NCI-H460 (cell line): ENCODE measurements around the gene SRSF12. TPM values are rescaled to one million over a fixed set of nuclear protein-coding genes. Genes with fewer than 3 reads are reported as not detected.
"Not testable (repeated sequence)": the region's sequence is repeated elsewhere in the genome, so short reads cannot be mapped to it uniquely, and the experiment has no call there.

Source experiments
- DNase-seq: peaks from one replicate; pipeline ENCODE4 v3.0.0-alpha.2; 2016; ENCODE audit warnings: low read depth; ENCODE audit errors: extremely low read depth
- total RNA-seq: library from RNA; depleted of rRNA; stranded (reverse); fragments of >200 nt; shearing (Covaris generic); gene quantifications from 2 replicates; pipeline ENCODE4 v1.2.3, GENCODE V29; 2014

The SRSF12 gene
- total RNA-seq, 1 experiment from 2014 or later = 0.37 TPM

GRCh38 chr6:89079511-89080234, 38.2 kb downstream of the SRSF12 start:
- DNase-seq = peak; percentile 30

GRCh38 chr6:89073840-89074239, 44.0 kb downstream of the SRSF12 start:
- DNase-seq = no peak

DNA sequence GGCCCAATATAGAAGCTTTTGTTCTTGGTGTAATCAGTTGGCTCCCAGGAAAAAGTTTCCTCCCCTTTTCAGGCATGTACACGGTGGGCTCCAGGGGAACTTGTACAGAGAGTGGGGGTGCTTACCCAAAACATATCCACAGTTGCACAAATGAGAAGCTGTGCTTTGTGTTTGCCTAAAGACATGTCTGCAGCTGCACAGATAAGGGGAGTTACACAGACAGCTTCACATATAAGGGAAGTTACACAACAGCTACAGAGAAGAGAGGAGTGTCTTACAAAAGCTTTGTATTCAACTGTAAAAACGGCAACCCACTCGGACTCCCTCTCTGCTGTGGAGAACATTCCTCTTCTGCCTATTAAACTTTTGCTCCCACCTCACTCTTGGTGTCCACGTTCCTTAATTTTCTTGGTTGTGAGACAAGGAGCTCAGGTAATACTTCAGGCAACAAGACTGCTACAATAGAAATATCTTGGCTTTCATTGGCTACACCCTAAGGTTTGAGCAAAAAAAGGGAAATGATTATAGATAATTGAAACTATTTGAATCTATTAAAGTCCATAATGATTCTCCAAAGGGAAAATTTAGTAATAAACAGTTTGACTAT, 44.8 kb downstream of the SRSF12 start:
- no peak for DNase-seq

DNA sequence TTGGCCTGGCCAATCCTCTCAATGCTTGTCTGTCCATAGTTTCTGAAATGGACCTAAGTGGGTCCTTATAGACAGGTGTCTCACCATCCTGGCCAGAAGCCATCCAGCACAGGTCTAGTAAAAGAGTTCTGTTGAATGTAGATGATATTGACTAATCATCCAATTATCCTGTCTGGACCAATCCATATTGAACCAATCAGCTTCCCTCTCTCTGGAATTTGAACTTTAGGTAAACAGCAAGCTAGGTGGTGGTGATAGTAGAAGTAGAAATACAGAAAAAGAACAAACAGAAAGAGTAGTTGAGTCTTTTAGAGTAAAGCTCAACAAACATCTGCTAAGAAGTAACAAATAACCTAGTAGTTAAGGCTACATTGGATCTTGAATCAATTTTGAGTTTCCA, 46.8 kb downstream of the SRSF12 start:
- DNase-seq = no peak

GRCh38 chr6:89069536-89070163, 48.2 kb downstream of the SRSF12 start:
- no peak for DNase-seq

DNA sequence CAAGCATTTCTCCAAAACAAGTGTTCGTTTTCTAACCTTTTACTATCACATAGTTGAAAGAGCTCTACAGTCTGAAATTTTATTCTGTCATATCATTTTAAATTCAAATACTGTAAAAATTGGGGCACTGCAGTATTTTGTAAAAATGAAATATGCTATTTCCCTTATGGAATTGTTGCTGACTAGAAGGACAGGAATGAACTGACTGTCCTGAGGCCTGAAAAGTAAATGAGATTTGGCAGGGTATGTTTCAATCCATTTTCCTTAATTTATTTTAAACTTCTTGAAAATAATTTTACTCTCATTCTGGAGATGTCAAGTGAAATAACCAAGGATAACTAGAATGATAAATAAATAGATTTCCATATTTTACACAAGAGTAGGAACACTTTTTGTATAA, 49.2 kb downstream of the SRSF12 start:
- DNase-seq = no peak

DNA sequence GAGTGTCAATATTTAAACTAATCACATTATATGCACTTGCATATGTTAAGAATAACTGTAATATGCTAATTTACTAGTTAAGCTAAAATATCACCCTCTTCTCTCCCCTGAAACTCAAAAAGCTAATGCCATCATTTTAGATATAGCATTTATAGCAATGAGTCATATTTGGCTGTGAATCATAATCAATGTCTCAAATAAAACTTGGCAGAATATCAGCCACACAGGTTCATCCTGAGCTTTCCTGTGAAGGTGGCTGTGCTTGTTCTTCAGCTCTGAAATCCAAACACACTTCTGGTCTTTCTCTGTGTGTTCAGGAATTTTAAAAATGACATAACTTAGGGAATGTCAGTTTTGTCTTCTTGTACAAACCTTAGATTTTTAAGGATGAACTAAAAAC, 50.1 kb downstream of the SRSF12 start:
- DNase-seq = no peak

DNA sequence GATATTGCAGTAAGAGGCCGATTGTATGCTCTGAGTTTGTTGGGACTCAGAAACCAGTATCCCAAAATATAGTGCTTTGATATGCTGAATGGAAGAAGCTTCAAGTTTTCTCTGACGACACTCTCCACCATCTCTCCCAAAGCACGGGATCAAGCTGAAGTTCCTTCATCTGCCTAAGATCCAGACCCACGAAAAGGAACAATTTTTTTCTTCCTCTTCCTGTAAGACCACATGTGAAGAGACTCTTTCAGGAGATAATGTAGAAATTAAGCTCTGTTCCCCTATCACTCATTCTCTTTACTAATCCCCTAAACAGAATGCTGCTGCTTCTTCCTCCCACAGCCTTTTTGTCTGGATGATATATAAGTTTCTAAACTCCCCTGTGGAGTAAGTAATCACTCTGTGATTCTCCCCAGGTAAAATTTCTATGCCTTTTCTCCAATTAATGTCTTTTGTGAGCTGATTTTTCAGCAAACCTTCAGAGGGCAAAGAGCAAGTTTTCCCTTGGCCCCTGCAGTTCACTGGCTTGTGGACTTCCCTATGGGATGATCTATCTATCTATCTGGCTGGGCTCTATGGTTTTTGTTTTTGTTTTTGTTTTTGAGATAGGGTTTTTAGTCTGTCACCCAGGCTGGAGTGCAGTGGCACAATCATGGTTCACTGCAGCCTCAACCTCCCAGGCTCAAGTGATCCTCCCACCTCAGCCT, 50.8 kb downstream of the SRSF12 start:
- DNase-seq = no peak

DNA sequence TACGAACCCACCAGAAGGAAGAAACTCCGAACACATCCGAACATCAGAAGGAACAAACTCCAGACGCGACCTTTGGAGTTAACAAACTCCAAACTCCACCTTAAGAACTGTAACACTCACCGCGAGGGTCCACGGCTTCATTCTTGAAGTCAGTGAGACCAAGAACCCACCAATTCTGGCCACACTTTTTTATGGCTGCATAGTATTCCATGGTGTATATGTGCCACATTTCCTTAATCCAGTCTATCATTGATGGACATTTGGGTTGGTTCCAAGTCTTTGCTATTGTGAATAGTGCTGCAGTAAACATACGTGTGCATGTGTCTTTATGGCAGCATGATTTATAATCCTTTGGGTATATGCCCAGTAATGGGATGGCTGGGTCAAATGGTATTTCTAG, 51.8 kb downstream of the SRSF12 start:
- not testable (repeated sequence) for DNase-seq

- DNase-seq = not testable (repeated sequence)
Measured at GRCh38 chr6:89064931-89065330, 52.9 kb downstream of the SRSF12 start.

GRCh38 chr6:89063881-89064280, 54.0 kb downstream of the SRSF12 start:
- DNase-seq = no peak

GRCh38 chr6:89059227-89059626, 58.6 kb downstream of the SRSF12 start:
- DNase-seq = no peak

DNA sequence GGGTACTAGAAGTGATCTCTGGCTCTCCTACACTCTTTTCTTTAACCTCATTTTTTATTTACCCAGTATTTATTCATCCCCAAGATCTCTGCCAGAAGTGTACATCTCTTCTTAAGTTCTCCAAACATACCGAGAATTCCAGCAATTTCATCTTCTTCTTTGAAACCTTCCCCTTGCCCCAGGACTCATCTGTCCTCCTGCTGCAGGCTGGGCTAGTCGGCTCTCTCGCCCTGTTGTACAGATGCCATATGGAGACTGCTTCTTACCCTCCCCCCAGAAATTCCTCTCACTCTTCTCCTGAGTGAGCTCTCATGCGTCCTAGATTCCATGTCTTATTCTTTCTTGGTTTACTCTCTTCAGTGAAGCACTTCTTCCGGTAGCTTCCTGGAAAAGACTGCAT, 59.2 kb downstream of the SRSF12 start:
- DNase-seq = no peak

DNA sequence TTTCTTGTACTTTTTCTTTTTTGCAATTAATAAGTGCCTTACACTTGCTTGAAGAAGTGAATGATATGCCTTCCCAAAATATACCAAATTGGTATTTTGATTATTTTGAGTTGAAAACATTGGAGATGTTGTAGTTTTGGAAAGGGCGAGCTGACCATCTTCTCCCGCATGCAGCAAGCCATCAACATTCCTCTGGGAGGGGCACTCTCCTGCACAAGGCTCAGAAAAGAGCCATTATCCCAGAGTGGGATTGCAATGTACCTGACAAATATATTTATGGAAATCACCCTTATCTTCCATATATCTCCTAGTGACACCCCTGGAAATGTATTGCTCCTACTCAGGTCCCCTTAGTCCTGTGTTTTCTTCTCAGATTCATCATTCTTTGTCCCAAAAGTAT, 60.1 kb downstream of the SRSF12 start:
- DNase-seq = no peak

- no peak for DNase-seq
Measured at GRCh38 chr6:89054208-89054607, 63.7 kb downstream of the SRSF12 start.

DNA sequence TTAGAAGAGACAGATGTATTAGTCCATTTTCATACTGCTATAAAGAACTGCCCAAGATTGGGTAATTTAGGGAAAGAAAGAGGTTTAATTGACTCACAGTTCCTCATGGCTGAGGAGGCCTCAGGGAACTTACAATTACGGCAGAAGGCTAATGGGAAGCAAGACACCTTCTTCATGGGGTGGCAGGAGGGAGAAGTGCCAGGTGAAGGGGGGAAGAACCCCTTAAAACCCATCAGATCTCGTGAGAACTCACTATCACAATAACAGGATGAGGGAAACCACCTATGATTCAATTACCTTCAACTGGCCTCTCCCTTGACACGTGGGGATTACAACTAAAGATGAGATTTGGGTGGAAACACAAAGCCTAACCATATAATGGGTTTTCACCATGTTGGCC, 66.2 kb downstream of the SRSF12 start:
- DNase-seq = no peak

- no peak for DNase-seq
Measured at GRCh38 chr6:89050697-89051096, 67.2 kb downstream of the SRSF12 start.

DNA sequence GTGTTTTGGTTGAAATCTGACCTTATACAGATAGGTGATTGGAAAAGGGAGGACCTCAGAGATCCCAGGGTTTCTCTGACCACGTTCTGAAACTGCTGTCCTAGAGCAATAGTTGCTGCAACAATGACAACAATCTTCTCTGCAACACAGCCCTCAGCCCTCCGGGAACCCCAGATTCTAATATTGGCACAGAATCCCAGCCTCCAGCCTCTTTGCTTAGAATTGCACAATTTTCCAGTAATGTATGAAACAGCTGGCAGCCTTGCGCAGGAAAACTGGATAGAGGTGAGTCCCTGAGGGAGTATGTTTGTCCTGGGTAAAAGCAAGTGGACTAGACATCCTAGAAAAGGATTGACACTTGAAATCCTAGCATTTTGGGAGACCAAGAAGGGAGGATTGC, 67.7 kb downstream of the SRSF12 start:
- peak; percentile 30 for DNase-seq

- no peak for DNase-seq
Measured at GRCh38 chr6:89048985-89049384, 68.9 kb downstream of the SRSF12 start.

DNA sequence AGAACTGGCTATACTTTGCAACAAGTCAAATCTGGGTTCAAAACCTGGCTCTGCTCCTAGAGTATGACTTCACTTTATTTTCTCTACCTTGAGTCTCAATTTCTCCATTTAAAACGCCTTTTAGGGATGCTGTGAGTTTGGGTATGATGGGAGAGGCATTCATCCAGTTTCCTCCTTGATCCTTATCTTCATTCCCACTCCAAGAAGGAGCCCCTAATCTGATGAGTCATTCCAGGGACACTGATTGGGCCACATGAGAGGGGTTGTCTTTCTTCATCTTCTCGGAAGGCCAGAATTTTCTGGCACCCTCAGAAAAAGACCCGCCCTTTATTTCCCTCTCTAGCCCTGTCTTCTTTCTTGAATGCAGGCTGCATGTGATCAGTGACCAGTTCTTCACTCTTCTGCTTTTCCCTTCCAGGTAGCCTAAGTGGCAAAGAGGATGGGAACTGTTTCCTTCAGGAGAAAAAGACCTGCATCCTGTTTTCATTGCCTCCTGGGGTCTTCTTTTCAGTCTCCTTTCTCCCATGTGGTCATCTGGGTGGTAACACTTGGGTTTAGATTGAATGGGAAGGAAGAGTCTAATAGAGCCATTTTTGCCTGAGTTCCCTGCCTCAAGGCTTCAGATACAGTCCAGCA, 69.5 kb downstream of the SRSF12 start:
- DNase-seq = no peak

GRCh38 chr6:89047473-89047872, 70.4 kb downstream of the SRSF12 start:
- no peak for DNase-seq
